ENCODE results near the gene TRIM54. TPM values are rescaled to one million over a fixed set of nuclear protein-coding genes. Genes with fewer than 3 reads are reported as not detected.
"Not testable (repeated sequence)": the region's sequence is repeated elsewhere in the genome, so short reads cannot be mapped to it uniquely, and the experiment has no call there.

The TRIM54 gene
- total RNA-seq, 1 donor from 2014 or later: 285 TPM

DNA sequence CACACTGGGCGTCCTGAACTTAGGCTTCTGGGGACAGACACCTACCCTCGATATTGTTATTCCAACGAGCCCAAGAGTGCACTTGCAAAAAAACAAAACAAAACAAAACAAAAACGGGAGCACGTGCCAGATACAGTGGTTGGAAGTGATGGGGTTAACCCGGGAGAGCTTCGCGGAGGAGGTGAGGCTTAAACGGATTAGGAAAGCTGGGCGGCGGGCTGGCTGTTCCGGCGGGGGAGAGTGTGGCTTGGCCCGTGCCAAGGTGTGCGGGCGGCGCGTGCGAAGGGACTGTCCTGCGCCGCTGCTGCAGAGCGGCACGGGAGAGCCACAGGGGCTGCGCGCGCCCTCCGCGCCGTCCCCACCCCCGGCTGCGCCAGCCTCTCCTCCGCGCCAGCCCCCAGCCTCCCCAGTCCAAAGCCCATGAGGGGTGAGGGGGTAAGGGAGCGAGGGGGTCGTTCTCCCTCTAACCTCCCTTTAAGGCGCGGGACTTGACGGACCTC, 17.9 kb upstream of the TRIM54 start:
- Histone ChIP-seq H3K27ac (replicated peaks) (peak overlapping the region; percentile 68), H3K36me3 (no peaks in the 10 kb centered on the region), H3K27me3 (ENCODE audit: low read depth) (peaks cover 93% of the 10 kb centered on the region), H3K4me1 (peaks cover 48% of the 10 kb centered on the region), H3K4me3 (peak overlapping the region; percentile 78), H3K9me3 (replicated peaks) (no peaks in the 10 kb centered on the region)
- TF ChIP-seq, protein P1, sequence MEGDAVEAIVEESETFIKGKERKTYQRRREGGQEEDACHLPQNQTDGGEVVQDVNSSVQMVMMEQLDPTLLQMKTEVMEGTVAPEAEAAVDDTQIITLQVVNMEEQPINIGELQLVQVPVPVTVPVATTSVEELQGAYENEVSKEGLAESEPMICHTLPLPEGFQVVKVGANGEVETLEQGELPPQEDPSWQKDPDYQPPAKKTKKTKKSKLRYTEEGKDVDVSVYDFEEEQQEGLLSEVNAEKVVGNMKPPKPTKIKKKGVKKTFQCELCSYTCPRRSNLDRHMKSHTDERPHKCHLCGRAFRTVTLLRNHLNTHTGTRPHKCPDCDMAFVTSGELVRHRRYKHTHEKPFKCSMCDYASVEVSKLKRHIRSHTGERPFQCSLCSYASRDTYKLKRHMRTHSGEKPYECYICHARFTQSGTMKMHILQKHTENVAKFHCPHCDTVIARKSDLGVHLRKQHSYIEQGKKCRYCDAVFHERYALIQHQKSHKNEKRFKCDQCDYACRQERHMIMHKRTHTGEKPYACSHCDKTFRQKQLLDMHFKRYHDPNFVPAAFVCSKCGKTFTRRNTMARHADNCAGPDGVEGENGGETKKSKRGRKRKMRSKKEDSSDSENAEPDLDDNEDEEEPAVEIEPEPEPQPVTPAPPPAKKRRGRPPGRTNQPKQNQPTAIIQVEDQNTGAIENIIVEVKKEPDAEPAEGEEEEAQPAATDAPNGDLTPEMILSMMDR (IDR thresholded peaks at IDR 0.05; ENCODE audit: borderline replicate concordance): no peak
- intact Hi-C loops (cut with micrococcal nuclease): no loop called here
- DNase-seq: no peak

DNA sequence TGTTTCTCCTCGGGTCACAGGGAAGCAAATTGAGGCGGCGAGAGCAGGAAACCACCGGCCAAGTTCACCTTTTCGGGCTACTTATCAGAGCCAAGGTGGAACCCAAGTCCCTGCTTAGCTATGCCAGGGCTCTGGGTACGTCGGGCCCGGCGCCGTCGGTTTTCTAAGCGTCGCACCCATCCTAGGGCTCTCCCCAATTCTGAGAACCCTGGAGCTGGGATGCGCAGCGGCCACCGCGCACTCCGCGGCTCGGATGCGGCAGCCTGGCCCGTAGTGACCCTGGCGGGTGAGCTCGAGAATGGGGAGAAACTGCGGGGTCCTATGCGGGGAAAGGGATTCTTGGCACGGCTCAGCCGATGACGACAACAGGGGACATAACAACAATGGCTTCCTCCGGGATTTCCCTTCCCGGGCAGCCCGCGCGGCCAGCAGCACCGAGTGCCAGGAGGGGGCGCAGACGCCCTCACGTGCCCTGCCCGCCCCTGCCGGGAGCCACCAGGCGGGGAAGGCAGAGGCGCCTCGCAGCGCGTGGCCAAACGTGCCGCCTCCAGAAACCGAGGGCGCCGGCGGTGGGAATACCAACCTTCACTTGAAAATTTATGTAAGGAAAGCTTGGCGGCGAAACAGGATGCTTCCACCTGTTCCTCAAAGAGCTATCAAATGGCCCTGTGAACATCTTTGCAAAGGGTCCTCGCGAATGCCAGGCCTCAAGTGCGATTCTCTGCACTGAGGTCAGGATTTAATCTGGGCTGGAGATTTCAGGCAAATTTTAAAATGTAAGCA, 17.3 kb upstream of the TRIM54 start:
- H3K9me3 ChIP-seq (replicated peaks): no peaks in the 10 kb centered on the region
- no peaks in the 10 kb centered on the region for H3K36me3 ChIP-seq
- intact Hi-C loops (cut with micrococcal nuclease): no loop called here
- TF ChIP-seq, protein P1 (IDR thresholded peaks at IDR 0.05; ENCODE audit: borderline replicate concordance): peak; percentile 60
- peaks cover 48% of the 10 kb centered on the region for H3K4me1 ChIP-seq
- H3K4me3 ChIP-seq: peak overlapping the region; percentile 78
- H3K27ac ChIP-seq (replicated peaks): peak overlapping the region; percentile 68
- DNase-seq: peak; percentile 66
- peaks cover 87% of the 10 kb centered on the region for H3K27me3 ChIP-seq (ENCODE audit: low read depth)

DNA sequence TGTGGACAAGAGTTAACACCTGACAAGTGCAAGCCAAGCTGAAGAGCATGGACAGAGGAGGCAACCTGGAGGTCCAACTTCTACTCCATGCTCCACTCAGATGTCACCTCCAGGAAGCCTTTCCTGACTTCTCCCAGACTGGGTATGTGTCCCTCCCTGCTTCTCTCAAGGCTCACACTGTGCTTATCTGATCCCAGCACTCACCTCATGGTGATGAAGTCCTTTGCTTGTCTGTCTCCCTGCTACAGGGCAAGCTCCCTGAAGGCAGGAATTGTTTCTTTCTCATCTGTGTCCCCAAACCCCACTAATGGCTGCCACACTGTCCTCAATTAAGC, 16.7 kb upstream of the TRIM54 start:
- peaks cover 81% of the 10 kb centered on the region for H3K27me3 ChIP-seq (ENCODE audit: low read depth)
- H3K4me3 ChIP-seq: peak overlapping the region; percentile 78
- H3K27ac ChIP-seq (replicated peaks): peak overlapping the region; percentile 68

DNA sequence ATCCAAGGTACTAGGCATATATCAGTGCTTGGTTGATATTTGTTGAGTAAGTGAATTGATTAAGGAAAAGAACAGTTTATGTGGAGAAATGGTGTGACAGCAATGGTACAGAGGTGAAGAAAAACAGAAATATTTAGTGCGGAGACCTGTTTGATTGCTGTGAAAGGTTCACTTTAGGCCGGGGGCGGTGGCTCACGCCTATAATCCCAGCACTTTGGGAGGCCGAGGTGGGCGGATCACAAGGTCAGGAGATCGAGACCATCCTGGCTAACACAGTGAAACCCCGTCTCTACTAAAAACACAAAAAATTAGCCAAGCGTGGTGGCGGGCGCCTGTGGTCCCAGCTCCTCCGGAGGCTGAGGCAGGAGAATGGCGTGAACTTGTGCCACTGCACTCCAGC, 13.9 kb upstream of the TRIM54 start:
- DNase-seq; H3K4me3 ChIP-seq; H3K27ac ChIP-seq (replicated peaks); H3K36me3 ChIP-seq; intact Hi-C loops (cut with micrococcal nuclease); H3K9me3 ChIP-seq (replicated peaks): not testable (repeated sequence)
- Histone ChIP-seq H3K4me1 (peaks cover 59% of the 10 kb centered on the region), H3K27me3 (ENCODE audit: low read depth) (peaks cover 53% of the 10 kb centered on the region)

More for the DNA sequence above, 16.7 kb upstream of the TRIM54 start:
- Histone ChIP-seq H3K4me1 (peaks cover 51% of the 10 kb centered on the region), H3K9me3 (replicated peaks) (no peaks in the 10 kb centered on the region), H3K36me3 (no peaks in the 10 kb centered on the region)
- intact Hi-C loops (cut with micrococcal nuclease): no loop called here
- DNase-seq: no peak
- TF ChIP-seq, protein P1 (IDR thresholded peaks at IDR 0.05; ENCODE audit: borderline replicate concordance): no peak

DNA sequence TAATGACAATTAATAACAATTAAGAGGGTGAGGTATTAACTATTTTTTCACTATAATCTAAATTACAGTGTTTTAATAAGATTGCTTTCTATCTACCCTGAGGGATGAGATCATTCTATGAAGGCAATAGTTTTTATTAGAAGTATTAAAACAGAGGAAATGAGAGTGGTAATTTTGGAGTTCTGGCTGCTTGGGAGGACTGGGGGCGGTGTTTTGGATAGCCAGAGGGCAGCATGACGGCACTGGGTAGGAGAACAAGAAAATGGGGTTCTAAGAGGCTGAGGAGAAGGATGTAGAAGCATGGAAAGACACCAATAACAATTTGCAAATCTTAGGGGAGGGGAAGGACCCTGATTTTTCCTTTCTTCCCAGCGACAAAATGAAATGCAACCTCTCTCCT, 12.1 kb upstream of the TRIM54 start:
- H3K9me3 ChIP-seq (replicated peaks): no peaks in the 10 kb centered on the region
- peak overlapping the region; percentile 86 for H3K27ac ChIP-seq (replicated peaks)
- TF ChIP-seq, protein P1 (IDR thresholded peaks at IDR 0.05; ENCODE audit: borderline replicate concordance): no peak
- H3K4me3 ChIP-seq: no peak overlapping the region
- peaks cover 35% of the 10 kb centered on the region for H3K27me3 ChIP-seq (ENCODE audit: low read depth)
- H3K36me3 ChIP-seq: no peaks in the 10 kb centered on the region
- no peak for DNase-seq
- peaks cover 53% of the 10 kb centered on the region for H3K4me1 ChIP-seq
- intact Hi-C loops (cut with micrococcal nuclease): no loop called here

DNA sequence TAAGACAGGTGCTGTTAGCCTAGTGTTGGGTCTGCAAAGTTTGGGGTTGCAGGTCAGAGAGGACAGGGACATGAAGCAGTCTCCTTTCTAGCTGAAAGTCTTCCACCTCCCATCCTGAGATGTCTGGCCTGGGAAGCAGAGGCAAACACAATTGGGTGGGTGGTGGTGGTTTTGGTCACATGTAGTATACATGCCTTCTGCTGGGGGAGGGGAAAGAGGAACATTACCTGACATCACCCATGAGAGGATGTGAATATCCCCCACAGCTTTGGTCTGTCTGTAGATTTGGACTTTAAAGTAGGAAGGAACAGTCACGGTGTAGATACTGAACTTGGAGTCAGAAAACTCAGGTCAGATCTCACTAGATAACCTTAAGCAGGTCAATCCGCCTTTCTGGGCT, 11.6 kb upstream of the TRIM54 start:
- peaks cover 48% of the 10 kb centered on the region for H3K4me1 ChIP-seq
- H3K27ac ChIP-seq (replicated peaks): peak overlapping the region; percentile 86
- intact Hi-C loops (cut with micrococcal nuclease): no loop called here
- TF ChIP-seq, protein P1 (IDR thresholded peaks at IDR 0.05; ENCODE audit: borderline replicate concordance): no peak
- DNase-seq: no peak
- H3K36me3 ChIP-seq: no peaks in the 10 kb centered on the region
- H3K9me3 ChIP-seq (replicated peaks): no peaks in the 10 kb centered on the region
- H3K27me3 ChIP-seq (ENCODE audit: low read depth): peaks cover 29% of the 10 kb centered on the region
- H3K4me3 ChIP-seq: no peak overlapping the region

Measured in left ventricle myocardium inferior (tissue), 1 donor.